A549 (cell line): ENCODE measurements around the gene DNAJC3.
"Not testable (repeated sequence)": the region's sequence is repeated elsewhere in the genome, so short reads cannot be mapped to it uniquely, and the experiment has no call there.

Source experiments
- CEBPB ChIP-seq, 2 experiments: fragments of >200 bp in 1 of 2; sonication (Bioruptor Twin) in 1 of 2; formaldehyde crosslinking in 1 of 2; IDR thresholded peaks; 2 replicates each; pipeline ENCODE4 v1.6.1; 2012 to 2016
- CTCF ChIP-seq: fragments of >200 bp; sonication (Bioruptor Twin); formaldehyde crosslinking; IDR thresholded peaks from 3 replicates; pipeline ENCODE4 v1.5.1; 2016
- EP300 ChIP-seq, 2 experiments: fragments of >200 bp; sonication (Bioruptor Twin); formaldehyde crosslinking; IDR thresholded peaks; 2 replicates in 1 of 2; 3 replicates in 1 of 2; pipeline ENCODE4 v1.6.1; 2016 to 2017
- KDM1A ChIP-seq: fragments of 200-600 bp; sonication (generic); IDR thresholded peaks from 2 replicates; pipeline ENCODE4 v1.6.1; 2016; ENCODE audit warnings: low read depth, mild to moderate bottlenecking
- POLR2A ChIP-seq: IDR thresholded peaks from 2 replicates; pipeline ENCODE4 v1.6.1; 2012; ENCODE audit warnings: mild to moderate bottlenecking, low read length
- SREBF2 ChIP-seq: fragments of 450-650 bp; IDR thresholded peaks from 2 replicates; pipeline ENCODE4 v1.6.1; 2014; ENCODE audit warnings: mild to moderate bottlenecking, moderate library complexity
- TF ChIP-seq, protein P1 (sequence below): IDR thresholded peaks from 2 replicates; pipeline ENCODE4 v1.6.1; 2012

GRCh38 chr13:95690986-95691385 is 14.0 kb downstream of the DNAJC3 start:
- not testable (repeated sequence) for TF ChIP-seq SREBF2; KDM1A; POLR2A; CTCF; CEBPB (IDR thresholded peaks at IDR 0.05); EP300 (IDR thresholded peaks at IDR 0.05)
- TF ChIP-seq, protein P1, sequence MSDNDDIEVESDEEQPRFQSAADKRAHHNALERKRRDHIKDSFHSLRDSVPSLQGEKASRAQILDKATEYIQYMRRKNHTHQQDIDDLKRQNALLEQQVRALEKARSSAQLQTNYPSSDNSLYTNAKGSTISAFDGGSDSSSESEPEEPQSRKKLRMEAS = not testable (repeated sequence)
